Common myeloid progenitor, CD34-positive (primary cell): ENCODE data around the gene AGPAT2.

ENCODE experiments used
- CTCF ChIA-PET: fragments of 350-600 bp; sonication (Branson Sonifier 250); formaldehyde crosslinking; loops from one replicate; lab custom pipeline; 2021; ENCODE audit warnings: antibody characterized with exemption; lab: Charles Lee
- POLR2A ChIA-PET: fragments of 350-600 bp; sonication (Branson Sonifier 250); formaldehyde crosslinking; loops from one replicate; lab custom pipeline; 2021; ENCODE audit warnings: antibody characterized with exemption; lab: Charles Lee
- DNase-seq, 3 donors: peaks; one replicate each; pipeline versions ENCODE4 v3.0.0 to v3.0.0-alpha.2; 2013
- H3K27ac ChIP-seq, 2 experiments: 1 replicate in 1 of 2; 2 replicates in 1 of 2; pipeline ENCODE4 v1.7.0; 2013; ENCODE audit warnings: inconsistent platforms in 2 of 2, low read length in 2 of 2, mild to moderate bottlenecking in 2 of 2, low read depth in 1 of 2, moderate library complexity in 1 of 2; ENCODE audit not compliant: severe bottlenecking in 2 of 2, insufficient read depth in 1 of 2, poor library complexity in 1 of 2
- H3K27me3 ChIP-seq, 5 experiments: replicated peaks in 2 of 5; 1 replicate in 3 of 5; 2 replicates in 2 of 5; pipeline versions ENCODE4 v1.6.1 to v1.7.0; 2013; ENCODE audit warnings: low read length in 4 of 5, mild to moderate bottlenecking in 2 of 5, moderate library complexity in 2 of 5, inconsistent platforms in 1 of 5; ENCODE audit not compliant: insufficient read depth in 5 of 5, control insufficient read depth in 4 of 5
- H3K36me3 ChIP-seq, 4 experiments: 1 replicate in 2 of 4; 2 replicates in 2 of 4; pipeline versions ENCODE4 v1.6.1 to v1.7.0; 2013; ENCODE audit warnings: low read length in 3 of 4, control low read depth in 1 of 4, mild to moderate bottlenecking in 1 of 4; ENCODE audit not compliant: control insufficient read depth in 4 of 4, insufficient read depth in 4 of 4
- H3K4me1 ChIP-seq, 4 experiments: 1 replicate in 3 of 4; 2 replicates in 1 of 4; pipeline versions ENCODE4 v1.6.1 to v1.7.1; 2013; ENCODE audit warnings: low read length in 3 of 4, mild to moderate bottlenecking in 3 of 4, control low read depth in 1 of 4, inconsistent platforms in 1 of 4, moderate library complexity in 1 of 4; ENCODE audit not compliant: control insufficient read depth in 4 of 4, insufficient read depth in 4 of 4; ENCODE audit errors: control extremely low read depth in 1 of 4
- H3K4me3 ChIP-seq, 7 experiments: 1 replicate in 4 of 7; 2 replicates in 3 of 7; pipeline versions ENCODE4 v1.5.1 to v1.7.0; 2013; ENCODE audit warnings: mild to moderate bottlenecking in 7 of 7, low read length in 6 of 7, moderate library complexity in 6 of 7, inconsistent platforms in 2 of 7, low read depth in 2 of 7, control low read depth in 1 of 7; ENCODE audit not compliant: insufficient read depth in 4 of 7, control insufficient read depth in 1 of 7; ENCODE audit errors: extremely low read depth in 1 of 7
- H3K9me3 ChIP-seq, 5 experiments: 1 replicate in 4 of 5; 2 replicates in 1 of 5; pipeline versions ENCODE4 v1.6.1 to v1.7.1; 2013; ENCODE audit warnings: low read length in 4 of 5, mild to moderate bottlenecking in 2 of 5, inconsistent platforms in 1 of 5, low read depth in 1 of 5, moderate library complexity in 1 of 5; ENCODE audit not compliant: control insufficient read depth in 4 of 5, insufficient read depth in 2 of 5; ENCODE audit errors: control extremely low read depth in 1 of 5
- WGBS: methylation state at CpG from one replicate; pipeline ENCODE4 v1.1.5; 2013; ENCODE audit not compliant: insufficient coverage; 5-methylcytosine and 5-hydroxymethylcytosine counted together

Gene AGPAT2

GRCh38 chr9:136685216-136685615 is 2.0 kb downstream of the AGPAT2 start:
- WGBS, result 89% methylated on average over 7 of the region's 7 CpGs
- no peaks in the 10 kb centered on the region for H3K9me3 ChIP-seq
- peaks cover 0 to 40% (median 34%) of the 10 kb centered on the region in 4 experiments for H3K4me1 ChIP-seq
- H3K27me3 ChIP-seq, result no peaks in the 10 kb centered on the region
- ChIA-PET POLR2A (interaction anchor here (1.4 kb wide), 1 partner anchor 12 kb away, joined by 6 read pairs; no protein-coding TSS in a partner anchor), CTCF (interaction anchor here (1.0 to 2.2 kb wide), 5 partner anchors 9 to 40 kb away, joined by 3 to 11 read pairs (median 5); no protein-coding TSS in a partner anchor)
- H3K36me3 ChIP-seq, result peaks cover 0 to 18% (median 5%) of the 10 kb centered on the region in 4 experiments
- peak overlapping the region in 3 of 7 experiments; percentile 4 to 85 (median 84) for H3K4me3 ChIP-seq
- H3K27ac ChIP-seq, result no peak overlapping the region
- DNase-seq, result no peak

DNA sequence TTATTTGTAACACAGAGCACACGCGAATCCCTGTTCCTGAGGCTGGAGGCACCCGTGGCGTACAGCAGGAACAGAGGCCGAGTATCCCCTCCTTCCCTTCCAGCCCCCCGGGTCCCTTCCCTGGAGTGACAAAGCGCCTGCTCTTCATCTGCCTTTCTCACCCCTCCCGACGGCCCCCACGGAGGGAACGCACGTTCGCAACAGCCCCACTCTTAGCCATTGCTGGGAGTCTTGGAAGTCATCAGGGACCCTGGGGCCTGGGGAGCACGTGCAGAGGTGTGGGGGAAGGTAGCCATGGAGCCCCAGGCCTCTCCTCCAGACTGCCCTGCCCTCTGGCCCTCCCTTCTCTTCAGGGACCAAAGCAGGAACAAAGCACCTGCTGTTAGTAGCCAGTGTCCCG is 2.5 kb downstream of the AGPAT2 start:
- Histone ChIP-seq H3K4me1 (peaks cover 0 to 43% (median 37%) of the 10 kb centered on the region in 4 experiments), H3K4me3 (peak overlapping the region in 2 of 7 experiments; percentile 4 to 85), H3K27ac (no peak overlapping the region), H3K36me3 (peaks cover 0 to 18% (median 5%) of the 10 kb centered on the region in 4 experiments), H3K9me3 (no peaks in the 10 kb centered on the region), H3K27me3 (no peaks in the 10 kb centered on the region)
- WGBS, result 85% methylated on average over 13 of the region's 15 CpGs
- DNase-seq, result no peak
- CTCF ChIA-PET, result interaction anchor here (1.8 to 5.6 kb wide), 3 partner anchors 9 to 12 kb away, joined by 8 to 44 read pairs (median 11); no protein-coding TSS in a partner anchor
- POLR2A ChIA-PET, result no interaction called here

DNA sequence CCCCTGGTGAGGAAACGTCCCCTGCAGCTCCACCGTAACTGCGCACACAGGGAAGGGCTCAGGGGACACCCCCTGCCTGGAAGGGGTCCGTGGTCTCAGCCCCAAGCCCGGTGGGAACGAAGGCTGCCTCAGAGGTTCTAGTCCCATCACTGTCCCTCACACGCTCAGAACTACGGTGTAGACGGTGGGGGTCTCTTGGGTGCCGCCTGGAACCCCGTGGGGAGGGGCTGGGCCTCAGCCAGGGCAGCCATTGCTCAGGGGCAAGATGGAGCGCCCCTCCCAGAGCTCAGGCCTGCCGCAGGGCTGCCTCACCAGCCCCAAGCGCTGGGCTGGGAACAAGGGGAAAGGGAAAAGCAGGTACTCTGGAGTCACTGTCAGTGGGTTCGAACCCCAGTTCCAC is 2.9 kb downstream of the AGPAT2 start:
- Histone ChIP-seq H3K36me3 (peaks cover 0 to 21% (median 5%) of the 10 kb centered on the region in 4 experiments), H3K27me3 (no peaks in the 10 kb centered on the region), H3K4me3 (no peak overlapping the region), H3K4me1 (peaks cover 0 to 48% (median 42%) of the 10 kb centered on the region in 4 experiments), H3K9me3 (no peaks in the 10 kb centered on the region), H3K27ac (no peak overlapping the region)
- no peak for DNase-seq
- ChIA-PET CTCF (interaction anchor here (0.6 to 5.6 kb wide), 4 partner anchors 10 to 194 kb away, joined by 4 to 44 read pairs (median 8); no protein-coding TSS in a partner anchor), POLR2A (interaction anchor here (2.0 kb wide), 1 partner anchor 17 kb away, joined by 5 read pairs; no protein-coding TSS in a partner anchor)
- 86% methylated on average over 14 of the region's 15 CpGs for WGBS

- Histone ChIP-seq H3K4me3 (no peak overlapping the region), H3K4me1 (peaks cover 0 to 53% (median 47%) of the 10 kb centered on the region in 4 experiments), H3K27ac (no peak overlapping the region), H3K27me3 (no peaks in the 10 kb centered on the region), H3K36me3 (peaks cover 0 to 25% (median 5%) of the 10 kb centered on the region in 4 experiments), H3K9me3 (no peaks in the 10 kb centered on the region)
- 96% methylated on average over 14 of the region's 14 CpGs for WGBS
- DNase-seq, result no peak
- ChIA-PET POLR2A (interaction anchor here (2.0 kb wide), 1 partner anchor 17 kb away, joined by 5 read pairs; no protein-coding TSS in a partner anchor), CTCF (interaction anchor here (1.4 to 5.6 kb wide), 4 partner anchors 11 to 151 kb away, joined by 4 to 44 read pairs (median 10); no protein-coding TSS in a partner anchor)
These were observed 3.5 kb downstream of the AGPAT2 start for GRCh38 chr9:136683755-136684154.

- Histone ChIP-seq H3K4me3 (no peak overlapping the region), H3K9me3 (no peaks in the 10 kb centered on the region), H3K27ac (no peak overlapping the region), H3K4me1 (peaks cover 0 to 55% (median 51%) of the 10 kb centered on the region in 4 experiments), H3K27me3 (no peaks in the 10 kb centered on the region), H3K36me3 (peaks cover 0 to 25% (median 5%) of the 10 kb centered on the region in 4 experiments)
- WGBS, result 100% methylated on average over 9 of the region's 16 CpGs
- DNase-seq, result no peak
- ChIA-PET CTCF (interaction anchor here (1.4 to 5.6 kb wide), 4 partner anchors 10 to 151 kb away, joined by 4 to 44 read pairs (median 10); no protein-coding TSS in a partner anchor), POLR2A (interaction anchor here (2.0 kb wide), 1 partner anchor 18 kb away, joined by 5 read pairs; no protein-coding TSS in a partner anchor)
These were observed 4.0 kb downstream of the AGPAT2 start for GRCh38 chr9:136683173-136683745.

GRCh38 chr9:136682710-136683109 is 4.5 kb downstream of the AGPAT2 start:
- WGBS, result 99% methylated on average over 7 of the region's 10 CpGs
- H3K27ac ChIP-seq, result no peak overlapping the region
- DNase-seq, result no peak
- H3K36me3 ChIP-seq, result peaks cover 0 to 25% (median 5%) of the 10 kb centered on the region in 4 experiments
- no peaks in the 10 kb centered on the region for H3K27me3 ChIP-seq
- H3K4me1 ChIP-seq, result peaks cover 0 to 55% (median 52%) of the 10 kb centered on the region in 4 experiments
- ChIA-PET POLR2A (interaction anchor here (2.0 kb wide), 1 partner anchor 18 kb away, joined by 5 read pairs; no protein-coding TSS in a partner anchor), CTCF (interaction anchor here (0.7 to 5.6 kb wide), 7 partner anchors 9 to 196 kb away, joined by 3 to 44 read pairs (median 4); no protein-coding TSS in a partner anchor)
- no peak overlapping the region for H3K4me3 ChIP-seq
- H3K9me3 ChIP-seq, result no peaks in the 10 kb centered on the region
